Activated T-helper 17 cell treated with anti-CD3 and anti-CD28 coated beads, Interleukin-2, amount 50 U/mL, for 72 hours (primary cell): ENCODE measurements around the gene ZNF709. TPM values are rescaled to one million over a fixed set of nuclear protein-coding genes. Genes with fewer than 3 reads are reported as not detected.
"Not testable (repeated sequence)": the region's sequence is repeated elsewhere in the genome, so short reads cannot be mapped to it uniquely, and the experiment has no call there.

Experiments
- ATAC-seq: fragments of 150-1000 bp; cut with Tn5 transposase; replicated peaks from 2 replicates; pipeline ENCODE4 v1.10.0; 2021; ENCODE audit warnings: mild to moderate bottlenecking, moderate library complexity
- H3K27ac Mint-ChIP-seq: one replicate; pipeline ENCODE4 v1.8.0; 2022; ENCODE audit warnings: mixed read lengths
- H3K27me3 Mint-ChIP-seq: one replicate; pipeline ENCODE4 v1.8.0; 2022; ENCODE audit warnings: mixed read lengths
- H3K36me3 Mint-ChIP-seq: one replicate; pipeline ENCODE4 v1.8.0; 2022; ENCODE audit warnings: low read depth, mild to moderate bottlenecking, mixed read lengths
- H3K4me1 Mint-ChIP-seq: one replicate; pipeline ENCODE4 v1.8.0; 2022; ENCODE audit warnings: mixed read lengths
- H3K4me3 Mint-ChIP-seq: one replicate; pipeline ENCODE4 v1.8.0; 2022; ENCODE audit warnings: mild to moderate bottlenecking, mixed read lengths
- H3K9me3 Mint-ChIP-seq: one replicate; pipeline ENCODE4 v1.8.0; 2022; ENCODE audit warnings: mixed read lengths
- total RNA-seq, 2 donors: library from RNA; stranded (reverse); gene quantifications; one replicate each; pipeline ENCODE4 v1.2.3, GENCODE V29; 2022

Gene ZNF709
- total RNA-seq, 2 donors from 2014 or later = 1.6 to 3.4 TPM

- Mint-ChIP-seq H3K27me3 (no peaks in the 10 kb centered on the region), H3K27ac (no peak overlapping the region), H3K4me1 (no peaks in the 10 kb centered on the region), H3K36me3 (peaks cover 21% of the 10 kb centered on the region), H3K9me3 (peaks cover 8% of the 10 kb centered on the region), H3K4me3 (no peak overlapping the region)
- no peak for ATAC-seq
Measured at GRCh38 chr19:12425236-12425887, 59.3 kb downstream of the ZNF709 start.

- H3K4me1 Mint-ChIP-seq, ATAC-seq, H3K4me3 Mint-ChIP-seq, H3K36me3 Mint-ChIP-seq, H3K27me3 Mint-ChIP-seq, H3K27ac Mint-ChIP-seq, H3K9me3 Mint-ChIP-seq: not testable (repeated sequence)
Measured at GRCh38 chr19:12417273-12417672, 67.3 kb downstream of the ZNF709 start.

DNA sequence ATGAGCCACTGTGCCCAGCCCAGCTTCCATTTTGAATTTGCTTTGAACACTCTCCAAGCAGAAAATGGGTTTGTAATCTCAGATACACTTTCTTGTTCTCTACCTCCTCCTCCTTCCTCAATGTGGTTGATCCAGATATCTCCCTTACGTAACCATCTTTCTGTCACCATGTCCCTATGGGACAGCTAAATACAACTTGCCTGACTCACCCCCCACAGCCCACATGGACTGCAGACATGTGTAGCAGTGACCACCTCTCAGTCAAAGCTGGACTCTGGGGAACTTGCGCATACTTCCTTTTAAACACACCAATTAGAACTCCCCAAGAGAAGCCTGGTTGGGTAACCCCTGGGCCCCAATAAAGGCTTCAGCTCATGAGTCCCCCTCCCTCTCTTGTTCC is 72.7 kb downstream of the ZNF709 start:
- Mint-ChIP-seq H3K4me3 (no peak overlapping the region), H3K9me3 (peaks cover 6% of the 10 kb centered on the region), H3K27ac (no peak overlapping the region), H3K27me3 (no peaks in the 10 kb centered on the region), H3K36me3 (no peaks in the 10 kb centered on the region), H3K4me1 (no peaks in the 10 kb centered on the region)
- ATAC-seq = no peak

Other genes with a start within 250 kb of the ZNF709 start
- 10 to 100 TPM in 1 of 2 donors, 1 to 10 TPM in 1; 6.6 to 10.1 TPM for gene ZNF44, start 189.9 kb downstream of the ZNF709 start, total RNA-seq
- 10 to 100 TPM in 1 of 2 donors, 1 to 10 TPM in 1; 1.4 to 11.1 TPM for gene ZNF563, start 151.2 kb downstream of the ZNF709 start, total RNA-seq
- gene ZNF442, start 119.1 kb downstream of the ZNF709 start, total RNA-seq = under 1 TPM; 0.56 to 0.61 TPM
- 1 to 10 TPM; 2.4 to 4.0 TPM for gene ZNF799, start 83.5 kb downstream of the ZNF709 start, total RNA-seq
- gene ZNF443, start 43.8 kb downstream of the ZNF709 start, total RNA-seq = 1 to 10 TPM; 1.9 to 3.4 TPM
- gene ZNF564, start 66.7 kb upstream of the ZNF709 start, total RNA-seq = 1 to 10 TPM; 4.1 to 6.1 TPM
- 10 to 100 TPM in 1 of 2 donors, 1 to 10 TPM in 1; 7.3 to 11.1 TPM for gene ZNF490, start 126.0 kb upstream of the ZNF709 start, total RNA-seq
- 10 to 100 TPM; 16.7 to 19.0 TPM for gene ZNF791, start 126.1 kb upstream of the ZNF709 start, total RNA-seq
- gene MAN2B1, start 181.9 kb upstream of the ZNF709 start, total RNA-seq = 100 to 1,000 TPM; 199 to 247 TPM
- gene WDR83, start 182.0 kb upstream of the ZNF709 start, total RNA-seq = 10 to 100 TPM; 17.7 to 30.4 TPM
- 100 to 1,000 TPM; 125 to 167 TPM for gene DHPS, start 197.1 kb upstream of the ZNF709 start, total RNA-seq
- gene GNG14, start 203.2 kb upstream of the ZNF709 start, total RNA-seq = not detected
- gene FBXW9, start 211.8 kb upstream of the ZNF709 start, total RNA-seq = 1 to 10 TPM; 4.7 to 9.9 TPM
- 100 to 1,000 TPM in 1 of 2 donors, 10 to 100 TPM in 1; 71.9 to 106 TPM for gene TNPO2, start 239.1 kb upstream of the ZNF709 start, total RNA-seq
- 100 to 1,000 TPM; 135 to 172 TPM for gene TRIR, start 249.9 kb upstream of the ZNF709 start, total RNA-seq